ENCODE results near the gene AQP2. TPM values are rescaled to one million over a fixed set of nuclear protein-coding genes. Genes with fewer than 3 reads are reported as not detected.

Gene AQP2
- total RNA-seq, 1 donor from 2014 or later = not detected

GRCh38 chr12:49909826-49910225, 40.7 kb upstream of the AQP2 start:
- TF ChIP-seq CTCF (IDR thresholded peaks at IDR 0.05) = no peak
- Mint-ChIP-seq H3K4me1 (no peaks in the 10 kb centered on the region), H3K27ac (no peak overlapping the region), H3K9me3 (no peaks in the 10 kb centered on the region), H3K36me3 (ENCODE audit: low read depth) (no peaks in the 10 kb centered on the region), H3K4me3 (no peak overlapping the region), H3K27me3 (peaks cover 25% of the 10 kb centered on the region)
- intact Hi-C loops (cut with micrococcal nuclease) = no loop called here
- POLR2A ChIA-PET = no interaction called here
- no peak for DNase-seq
- CTCF ChIA-PET = no interaction called here
- no peak for ATAC-seq (ENCODE audit: low read depth)

DNA sequence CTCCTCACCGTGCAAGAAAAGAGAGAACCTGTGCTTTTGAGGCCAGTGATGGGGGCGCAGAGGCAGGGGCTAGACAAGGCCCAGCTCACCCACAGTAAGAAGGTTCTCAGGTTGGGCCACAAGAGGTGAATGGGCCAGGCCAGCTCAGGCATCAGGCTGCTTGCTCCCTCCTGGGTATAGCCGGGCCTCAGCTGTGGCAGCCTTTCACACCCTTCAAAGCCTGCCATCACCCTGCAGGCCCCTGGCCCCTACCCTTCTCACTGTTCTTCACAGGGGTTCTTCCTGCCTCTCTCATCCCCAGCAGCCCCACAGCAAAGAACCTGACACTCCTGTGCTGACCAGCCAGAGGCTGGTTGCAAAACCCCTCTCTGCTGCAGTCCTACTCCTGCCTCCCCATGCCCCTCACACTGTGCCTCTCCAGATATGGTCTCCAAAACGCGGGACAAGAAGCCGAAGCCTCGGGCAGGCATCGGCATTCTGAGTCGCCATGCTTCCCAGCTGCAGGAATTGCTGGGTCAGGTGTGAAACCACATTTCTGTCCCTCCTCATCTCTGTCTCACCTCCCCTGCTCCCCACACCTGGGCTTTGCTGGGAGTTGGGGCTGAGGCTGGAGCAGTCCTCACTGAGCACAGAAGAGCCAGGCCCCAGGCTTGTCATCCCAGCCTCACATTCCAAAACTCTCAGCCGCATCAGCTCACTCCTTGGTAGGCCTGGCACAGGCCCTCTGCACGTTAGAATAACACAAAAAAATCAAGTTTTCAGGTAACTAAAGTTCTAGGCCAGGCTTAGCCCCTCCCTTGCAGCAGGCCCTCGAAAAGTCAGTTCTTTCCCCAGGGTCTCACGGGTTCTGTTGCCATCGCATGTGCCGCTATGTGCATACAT, 40.0 kb upstream of the AQP2 start:
- ChIA-PET POLR2A (no interaction called here), CTCF (no interaction called here)
- H3K27ac Mint-ChIP-seq = no peak overlapping the region
- DNase-seq = no peak
- H3K36me3 Mint-ChIP-seq (ENCODE audit: low read depth) = no peaks in the 10 kb centered on the region
- no peaks in the 10 kb centered on the region for H3K4me1 Mint-ChIP-seq
- H3K27me3 Mint-ChIP-seq = peaks cover 22% of the 10 kb centered on the region
- no peak for TF ChIP-seq CTCF (IDR thresholded peaks at IDR 0.05)
- ATAC-seq (ENCODE audit: low read depth) = no peak
- no peaks in the 10 kb centered on the region for H3K9me3 Mint-ChIP-seq
- H3K4me3 Mint-ChIP-seq = no peak overlapping the region
- intact Hi-C loops (cut with micrococcal nuclease) = no loop called here

- peaks cover 16% of the 10 kb centered on the region for H3K27me3 Mint-ChIP-seq
- no peak for TF ChIP-seq CTCF (IDR thresholded peaks at IDR 0.05)
- no peak for DNase-seq
- ATAC-seq (ENCODE audit: low read depth) = no peak
- no peaks in the 10 kb centered on the region for H3K4me1 Mint-ChIP-seq
- H3K9me3 Mint-ChIP-seq = no peaks in the 10 kb centered on the region
- no peak overlapping the region for H3K4me3 Mint-ChIP-seq
- no peaks in the 10 kb centered on the region for H3K36me3 Mint-ChIP-seq (ENCODE audit: low read depth)
- ChIA-PET POLR2A (no interaction called here), CTCF (no interaction called here)
- no peak overlapping the region for H3K27ac Mint-ChIP-seq
- intact Hi-C loops (cut with micrococcal nuclease) = no loop called here
These were observed 39.3 kb upstream of the AQP2 start for GRCh38 chr12:49911213-49911605.

DNA sequence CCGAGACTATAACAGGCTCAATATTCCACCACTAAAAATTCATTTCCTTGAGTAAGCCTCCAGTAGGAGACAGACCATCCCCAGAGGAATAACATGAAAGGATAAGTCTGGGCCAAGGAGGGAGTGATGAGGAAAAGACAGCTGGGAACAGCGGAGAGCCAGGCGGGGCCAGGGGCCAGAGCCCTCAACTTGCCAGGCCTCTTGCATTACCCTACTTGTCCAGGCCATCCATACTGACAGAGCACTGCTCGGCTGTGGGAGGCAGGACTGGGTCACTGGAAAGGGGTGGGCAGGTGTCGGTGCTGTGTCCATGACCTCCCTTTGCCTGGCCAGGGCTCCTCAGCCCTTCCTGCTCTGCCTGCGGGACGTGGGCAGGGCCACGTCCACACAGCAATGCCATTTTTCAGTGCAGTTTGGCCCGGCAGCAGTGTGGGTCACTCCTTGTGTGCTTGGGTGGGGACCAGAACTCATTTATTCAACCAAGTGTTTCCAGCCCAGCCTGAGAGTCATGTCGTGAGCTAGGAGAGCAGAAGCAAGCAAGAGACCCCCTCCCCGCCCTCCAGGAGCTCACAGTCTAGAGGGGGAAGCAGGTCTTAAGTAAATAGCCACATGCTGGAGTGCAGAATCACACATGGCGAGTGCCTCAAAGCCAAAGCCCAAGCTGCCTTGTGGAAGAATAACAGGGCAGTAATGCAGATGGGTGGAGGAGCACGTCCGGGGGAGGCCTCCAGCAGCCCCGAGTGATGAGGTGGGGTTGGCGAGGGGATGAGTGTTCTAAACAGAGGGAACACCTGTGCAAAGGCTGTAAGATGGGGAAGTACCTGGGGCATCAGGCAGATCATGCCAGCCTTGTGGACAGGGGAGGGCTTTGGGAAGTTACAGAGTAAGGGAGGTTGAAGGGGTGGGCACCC, 37.9 kb upstream of the AQP2 start:
- no peak overlapping the region for H3K4me3 Mint-ChIP-seq
- H3K27me3 Mint-ChIP-seq = peaks cover 10% of the 10 kb centered on the region
- H3K4me1 Mint-ChIP-seq = no peaks in the 10 kb centered on the region
- intact Hi-C loops (cut with micrococcal nuclease) = no loop called here
- no peaks in the 10 kb centered on the region for H3K36me3 Mint-ChIP-seq (ENCODE audit: low read depth)
- ChIA-PET CTCF (no interaction called here), POLR2A (no interaction called here)
- DNase-seq = no peak
- no peak for TF ChIP-seq CTCF (IDR thresholded peaks at IDR 0.05)
- no peak for ATAC-seq (ENCODE audit: low read depth)
- no peaks in the 10 kb centered on the region for H3K9me3 Mint-ChIP-seq
- no peak overlapping the region for H3K27ac Mint-ChIP-seq

Measured in activated B cell treated with CpG ODN at 0.5 μM for 24 hours (primary cell).